Measurements from ENCODE around the gene TREH.
A peak's percentile ranks its signal among the peaks of the same experiment; 100 is the strongest.

TREH gene

GRCh38 chr11:118662401-118663271 is 16.8 kb downstream of the TREH start:
- DNase-seq = no peak

- no peak for DNase-seq
Measured at GRCh38 chr11:118661425-118662301, 17.8 kb downstream of the TREH start.

- no peak for DNase-seq
Measured at GRCh38 chr11:118660681-118661424, 18.6 kb downstream of the TREH start.

- DNase-seq = no peak
Measured at GRCh38 chr11:118659953-118660680, 19.3 kb downstream of the TREH start.

- peak; percentile 85 to 90 for DNase-seq
Measured at GRCh38 chr11:118659314-118659952, 20.0 kb downstream of the TREH start.

- DNase-seq = no peak
Measured at GRCh38 chr11:118658429-118659313, 20.8 kb downstream of the TREH start.

- DNase-seq = no peak
Measured at GRCh38 chr11:118657709-118658428, 21.6 kb downstream of the TREH start.

GRCh38 chr11:118657238-118657637 is 22.2 kb downstream of the TREH start:
- DNase-seq = no peak

- no peak for DNase-seq
Measured at GRCh38 chr11:118656563-118657165, 22.8 kb downstream of the TREH start.

GRCh38 chr11:118655486-118656190 is 23.8 kb downstream of the TREH start:
- no peak for DNase-seq

GRCh38 chr11:118653684-118654390 is 25.6 kb downstream of the TREH start:
- no peak for DNase-seq

GRCh38 chr11:118652681-118653181 is 26.7 kb downstream of the TREH start:
- DNase-seq = no peak

- no peak for DNase-seq
Measured at GRCh38 chr11:118651820-118652219, 27.6 kb downstream of the TREH start.

GRCh38 chr11:118650366-118650765 is 29.1 kb downstream of the TREH start:
- no peak for DNase-seq

- DNase-seq = no peak
Measured at GRCh38 chr11:118649941-118650340, 29.5 kb downstream of the TREH start.

GRCh38 chr11:118648291-118648690 is 31.2 kb downstream of the TREH start:
- no peak for DNase-seq

GRCh38 chr11:118646393-118646792 is 33.1 kb downstream of the TREH start:
- no peak for DNase-seq
